Stimulated activated CD8-positive, alpha-beta memory T cell treated with anti-CD3 and anti-CD28 coated beads, Interleukin-7, amount 100 ng/mL, for 4 hours (primary cell): Measurements from ENCODE around the gene FADS3.

ENCODE experiments used
- DNase-seq, 2 donors: peaks; one replicate each; pipeline ENCODE4 v3.0.0-alpha.2; 2020; ENCODE audit warnings: low read depth in 2 of 2

The FADS3 gene

DNA sequence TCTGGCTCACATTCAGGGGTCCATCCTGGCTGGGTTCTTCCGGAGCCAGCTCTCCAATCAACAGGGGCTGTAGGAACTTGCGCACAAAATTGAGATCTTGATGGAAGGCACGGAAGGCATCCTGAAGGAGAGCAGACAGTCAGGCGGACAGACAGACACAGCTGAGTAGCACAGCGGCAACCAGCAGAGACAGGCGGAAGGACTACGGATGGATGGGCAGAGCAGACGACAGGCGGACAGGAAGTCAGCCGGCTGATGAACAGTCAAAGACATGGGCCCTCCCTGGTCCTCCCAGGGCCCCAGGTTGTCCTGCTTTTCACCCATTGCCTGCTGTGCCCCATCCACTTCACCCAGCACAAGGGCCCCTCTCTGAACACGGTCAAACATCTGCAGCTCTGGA is 11.3 kb downstream of the FADS3 start:
- DNase-seq: no peak

DNA sequence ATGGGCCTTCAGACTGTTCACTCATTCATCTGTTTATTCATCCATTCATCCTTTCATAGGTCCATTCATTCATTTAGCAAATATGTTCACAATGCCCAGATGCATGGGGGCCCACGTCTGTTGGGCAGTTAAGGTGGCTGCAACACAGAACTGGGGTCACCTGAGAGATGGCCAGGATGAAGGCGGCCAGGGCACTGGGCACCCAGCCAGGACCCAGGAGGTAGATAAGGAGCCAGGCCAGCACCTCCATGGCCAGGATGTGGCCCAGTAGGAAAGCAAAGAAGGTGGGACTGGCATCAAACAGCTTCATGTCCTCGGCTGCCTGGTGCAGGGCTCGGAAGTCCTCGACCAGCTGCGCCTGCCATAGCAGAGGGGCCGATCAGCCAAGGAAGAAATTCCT is 12.2 kb downstream of the FADS3 start:
- no peak for DNase-seq

DNA sequence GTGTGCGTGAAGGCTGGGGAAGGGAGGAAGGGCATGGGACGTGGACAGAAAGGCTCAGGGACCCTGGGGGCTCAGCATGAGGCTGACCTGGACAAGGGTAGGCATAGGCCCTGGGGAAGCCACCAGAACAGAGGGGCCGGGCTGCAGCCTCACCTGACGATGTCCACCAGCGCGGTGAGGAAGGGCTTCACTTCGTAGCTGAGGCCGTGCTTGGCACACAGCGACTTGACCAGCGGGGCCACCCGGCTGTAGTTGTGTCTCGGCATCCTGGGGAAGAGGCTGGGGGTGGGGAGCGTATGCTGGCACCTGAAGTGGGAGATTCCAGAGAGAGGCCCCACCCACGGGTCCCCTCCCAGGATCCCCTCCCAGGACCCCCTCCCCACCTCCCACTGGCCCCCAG is 15.6 kb downstream of the FADS3 start:
- no peak for DNase-seq

DNA sequence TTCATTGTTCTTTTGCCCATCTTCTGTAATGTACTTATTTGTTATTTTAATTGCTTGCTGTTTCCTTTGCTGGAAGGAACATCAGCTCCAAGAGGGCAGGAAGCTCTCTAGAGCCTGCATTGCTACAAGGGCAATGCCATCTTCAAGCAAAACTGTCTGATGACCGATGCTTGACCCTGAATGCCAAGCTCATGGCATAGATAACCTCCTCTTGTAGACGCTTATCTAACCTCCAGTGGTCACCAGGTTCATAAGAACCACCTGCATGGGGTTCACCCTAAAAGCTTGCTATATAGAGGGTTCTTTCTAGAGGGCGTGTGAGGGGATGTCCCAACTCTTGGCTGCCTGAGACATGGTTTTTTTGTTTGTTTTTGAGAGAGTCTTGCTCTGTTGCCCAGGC is 16.5 kb downstream of the FADS3 start:
- DNase-seq: no peak

DNA sequence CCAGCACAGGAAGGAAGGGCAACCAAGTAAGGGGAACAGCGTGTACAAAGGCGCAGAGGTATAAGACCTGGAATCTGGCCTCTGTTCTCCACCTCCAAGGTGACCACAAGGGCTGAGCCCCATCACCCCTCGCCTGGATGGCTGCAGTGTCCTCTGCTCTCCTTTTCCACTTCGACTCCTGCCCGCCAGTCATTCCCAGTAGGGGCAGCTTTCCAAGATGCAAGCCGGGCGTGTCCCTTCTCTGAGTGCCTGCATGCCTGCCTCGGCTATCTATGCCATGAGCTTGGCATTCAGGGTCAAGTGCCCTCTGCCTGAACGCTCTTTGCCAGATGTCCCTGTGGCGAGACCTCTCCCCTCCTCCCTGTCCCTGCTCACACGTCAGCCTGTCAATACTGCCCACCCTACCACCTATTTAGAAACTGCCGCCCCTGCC is 17.0 kb downstream of the FADS3 start:
- DNase-seq: no peak

DNA sequence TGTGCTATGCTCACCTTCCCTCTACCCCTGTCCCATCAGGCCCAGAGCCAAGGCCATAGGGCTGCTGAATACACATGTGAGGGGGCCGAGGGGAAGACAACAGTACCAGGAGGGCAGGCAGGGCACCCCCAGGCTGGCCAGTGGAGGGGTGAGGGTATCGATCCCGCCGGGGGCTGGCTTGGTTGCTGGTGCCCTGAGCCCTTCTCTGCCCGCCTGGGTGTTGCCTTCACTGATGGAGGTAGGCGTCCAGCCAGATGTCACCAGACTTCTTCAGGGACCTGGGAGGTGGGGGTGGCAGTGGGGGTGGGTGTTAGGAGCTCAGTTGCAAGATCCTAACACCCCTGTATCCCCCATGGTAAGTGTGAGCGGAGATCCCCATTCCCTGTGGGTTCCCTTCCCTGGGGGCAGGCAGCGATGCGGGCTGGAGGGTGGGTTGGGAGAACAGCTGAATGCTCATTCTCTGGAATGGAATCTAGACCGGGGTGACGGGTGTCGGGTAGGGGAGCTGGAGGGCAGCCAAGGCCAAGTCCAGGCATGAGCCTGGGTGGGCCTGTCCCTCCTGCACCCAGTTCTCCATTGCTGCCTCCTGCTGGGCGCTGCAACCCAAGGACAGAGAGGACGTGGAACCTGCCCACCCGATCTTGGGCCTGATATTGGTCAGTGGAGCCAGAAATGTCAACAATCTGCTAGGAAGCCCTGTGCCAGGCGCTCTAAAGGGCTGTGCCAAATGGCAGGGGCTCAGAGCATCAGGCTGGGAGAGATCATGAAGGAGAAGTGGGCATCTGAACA is 17.6 kb downstream of the FADS3 start:
- DNase-seq: no peak

DNA sequence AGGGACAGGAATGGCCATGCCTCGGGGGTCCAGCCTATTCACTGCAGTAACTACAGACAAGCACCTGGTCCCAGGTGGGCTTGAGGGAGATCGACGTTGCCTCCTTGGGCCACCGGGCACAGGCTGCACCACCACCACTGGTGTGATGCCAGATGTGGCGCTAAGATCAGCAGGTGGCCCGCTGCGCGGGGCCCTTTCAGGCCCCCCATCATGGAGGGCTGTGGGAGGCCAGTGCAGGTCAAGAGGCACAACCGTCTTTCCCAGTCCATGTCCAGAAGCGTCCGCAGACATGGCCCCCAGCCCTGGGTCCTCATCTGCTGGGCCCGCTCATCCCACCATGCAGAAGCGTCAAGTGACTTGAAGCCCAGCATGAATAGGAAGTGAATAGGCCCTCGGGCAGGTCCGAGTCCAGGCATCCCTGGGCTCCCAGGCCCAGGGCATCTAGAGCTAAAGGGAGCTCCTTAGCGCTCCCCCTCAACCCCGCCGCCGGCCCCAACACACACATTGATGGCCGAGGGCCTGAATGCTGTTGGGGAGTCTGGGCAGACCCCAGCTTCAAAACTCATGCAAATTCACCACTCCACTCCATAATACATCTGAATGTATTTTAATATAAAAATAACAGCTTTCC is 18.3 kb downstream of the FADS3 start:
- DNase-seq: no peak

DNA sequence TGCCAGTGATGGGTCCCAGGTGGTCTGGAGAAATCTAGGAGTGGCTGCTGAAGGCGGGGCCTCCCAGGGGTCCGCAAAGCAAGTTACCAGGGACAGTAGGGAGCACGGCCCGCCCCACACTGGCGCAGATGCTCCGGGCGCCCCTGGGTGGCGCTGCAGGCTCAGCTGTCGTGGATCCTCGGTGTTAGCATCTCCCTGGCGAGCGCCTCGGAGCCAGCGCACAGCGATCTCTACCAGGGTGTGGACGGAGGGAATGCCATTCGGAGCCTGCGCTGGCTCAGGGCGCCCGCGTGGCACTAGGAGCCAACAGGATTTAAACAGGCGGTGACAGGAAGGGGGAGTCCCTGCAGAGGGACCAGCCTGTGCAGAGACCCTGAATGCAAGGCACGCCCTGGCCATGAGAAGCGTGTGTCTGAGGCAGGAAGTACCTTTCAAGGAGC is 20.2 kb downstream of the FADS3 start:
- DNase-seq: peak in 1 of 2 donors; percentile 44

DNA sequence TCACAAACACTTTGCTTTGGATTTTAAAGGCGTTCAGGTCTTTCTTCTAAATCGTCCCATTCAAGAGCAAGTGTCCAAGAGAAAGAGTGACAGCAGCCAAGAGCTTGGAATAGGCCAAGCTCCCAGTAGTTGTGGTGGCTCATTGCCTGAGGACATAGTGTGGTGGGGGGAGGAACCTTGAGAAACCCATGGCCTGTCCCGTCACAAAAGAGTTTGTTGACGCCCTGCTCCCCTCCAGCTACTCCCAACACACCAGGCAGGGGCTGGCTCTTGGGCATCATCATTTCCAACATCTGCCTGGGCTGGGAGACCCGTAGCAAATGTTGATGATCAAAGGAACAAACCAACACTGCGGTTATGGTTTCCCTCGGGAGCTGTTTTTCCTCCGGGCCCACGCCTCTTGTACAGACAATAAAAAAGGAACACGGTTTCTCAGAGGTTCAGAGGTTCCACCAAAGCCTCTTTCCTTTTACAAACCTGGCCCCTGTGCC is 20.8 kb downstream of the FADS3 start:
- no peak for DNase-seq

DNA sequence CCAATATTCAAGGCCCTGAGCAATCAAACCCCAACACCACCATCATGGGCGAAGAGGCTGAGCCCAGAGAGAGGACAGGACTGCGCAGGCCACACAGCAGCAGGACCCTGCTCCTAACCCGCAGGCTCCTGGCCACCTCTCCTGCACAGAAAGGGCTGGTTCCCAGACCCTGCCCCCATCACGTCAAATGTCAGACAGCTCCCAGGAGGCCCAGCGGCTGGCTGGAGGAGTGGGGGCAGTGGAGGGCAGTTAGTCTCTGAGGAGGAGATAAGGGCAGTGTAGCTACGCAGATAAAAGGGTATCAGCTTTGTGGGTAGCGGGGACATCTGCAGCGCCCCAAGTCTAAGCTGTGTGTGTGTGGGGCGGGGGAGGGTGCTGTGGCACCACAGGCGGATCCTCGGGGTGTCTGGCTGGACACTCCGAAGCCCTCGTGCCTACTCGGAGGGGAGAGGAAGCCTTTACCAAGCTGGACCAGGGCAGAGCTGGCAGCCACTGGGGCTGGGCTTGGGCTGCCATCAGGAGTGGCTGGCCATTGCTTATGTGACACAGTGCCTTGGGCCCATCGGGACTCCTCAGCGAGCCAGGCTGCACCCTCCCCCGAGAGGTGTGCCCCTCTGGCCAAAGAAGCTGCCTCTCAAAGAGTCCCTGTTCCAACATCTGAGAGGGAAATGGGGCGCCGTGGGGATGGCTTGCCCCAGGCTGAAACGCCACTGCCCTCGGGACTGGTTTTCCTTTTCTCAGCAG is 21.5 kb downstream of the FADS3 start:
- no peak for DNase-seq

DNA sequence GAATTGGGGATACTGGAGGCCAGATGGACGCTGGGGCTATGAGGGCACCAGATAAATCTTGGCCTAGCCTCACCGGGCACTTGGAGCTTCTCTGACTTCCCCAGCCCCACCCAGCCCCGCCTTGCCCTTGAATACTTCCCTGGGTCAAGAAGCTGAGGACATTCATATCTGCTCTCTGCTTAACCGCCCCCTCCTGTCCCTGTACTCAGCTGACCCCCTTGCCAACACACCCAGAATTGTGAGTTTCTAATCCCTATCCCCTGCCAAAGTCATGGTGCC is 22.0 kb downstream of the FADS3 start:
- DNase-seq: no peak

DNA sequence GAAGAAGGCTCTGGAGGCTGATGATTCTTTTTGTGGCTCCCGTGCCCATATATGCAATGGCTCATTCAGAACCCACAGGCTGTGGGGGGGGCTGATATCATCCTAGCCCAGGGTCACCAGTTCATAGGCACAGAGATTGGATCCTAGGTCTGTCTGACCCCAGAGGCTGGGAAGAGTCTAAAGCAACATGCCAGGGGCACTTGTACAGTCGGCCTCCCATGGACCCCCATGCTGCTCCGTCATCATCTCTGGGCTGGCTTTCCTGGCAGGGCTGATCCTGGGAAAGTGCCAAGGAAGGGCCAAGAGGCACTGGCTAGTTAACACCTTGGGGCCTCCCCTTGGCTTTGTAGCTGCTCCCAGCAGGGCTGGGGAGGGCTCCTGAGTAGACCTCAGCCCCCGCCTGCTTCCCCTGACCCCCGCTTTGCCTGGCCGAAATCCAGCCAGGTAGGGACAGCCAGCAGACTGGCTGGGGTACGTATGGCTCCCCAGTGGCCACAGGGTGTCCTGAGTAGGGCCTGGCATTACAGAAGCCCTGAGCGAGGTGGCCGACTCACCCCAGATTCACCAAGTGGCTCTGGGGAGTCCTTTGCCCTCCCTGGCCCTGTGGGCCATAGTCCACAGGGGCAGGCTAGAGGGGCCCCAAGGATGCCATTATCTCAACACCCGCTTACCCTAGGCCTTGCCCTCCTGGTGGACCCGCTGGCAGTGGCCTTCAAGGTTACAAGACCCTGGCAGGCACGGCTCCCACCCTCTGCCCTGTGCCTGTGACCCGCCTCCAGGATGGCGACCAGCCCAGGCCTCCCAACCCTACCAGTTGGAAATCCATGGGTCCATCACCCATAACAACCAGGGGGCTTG is 22.5 kb downstream of the FADS3 start:
- DNase-seq: no peak

DNA sequence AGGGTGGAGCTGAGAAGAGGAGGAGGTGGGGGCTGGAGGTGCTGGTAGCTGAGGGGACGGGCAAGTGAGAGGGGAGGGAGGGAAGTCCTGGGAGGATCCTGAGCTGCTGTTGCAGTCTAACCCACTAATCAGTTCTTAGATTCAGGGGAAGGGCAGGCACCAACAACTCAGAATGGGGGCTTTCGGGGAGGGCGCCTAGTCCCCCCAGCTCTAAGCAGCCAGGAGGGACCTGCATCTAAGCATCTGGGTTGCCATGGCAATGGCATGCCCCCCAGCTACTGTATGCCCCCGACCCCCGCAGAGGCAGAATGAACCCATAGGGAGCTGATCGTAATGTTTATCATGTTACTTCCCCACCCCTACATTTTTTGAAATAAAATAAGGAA is 24.4 kb downstream of the FADS3 start:
- no peak for DNase-seq

DNA sequence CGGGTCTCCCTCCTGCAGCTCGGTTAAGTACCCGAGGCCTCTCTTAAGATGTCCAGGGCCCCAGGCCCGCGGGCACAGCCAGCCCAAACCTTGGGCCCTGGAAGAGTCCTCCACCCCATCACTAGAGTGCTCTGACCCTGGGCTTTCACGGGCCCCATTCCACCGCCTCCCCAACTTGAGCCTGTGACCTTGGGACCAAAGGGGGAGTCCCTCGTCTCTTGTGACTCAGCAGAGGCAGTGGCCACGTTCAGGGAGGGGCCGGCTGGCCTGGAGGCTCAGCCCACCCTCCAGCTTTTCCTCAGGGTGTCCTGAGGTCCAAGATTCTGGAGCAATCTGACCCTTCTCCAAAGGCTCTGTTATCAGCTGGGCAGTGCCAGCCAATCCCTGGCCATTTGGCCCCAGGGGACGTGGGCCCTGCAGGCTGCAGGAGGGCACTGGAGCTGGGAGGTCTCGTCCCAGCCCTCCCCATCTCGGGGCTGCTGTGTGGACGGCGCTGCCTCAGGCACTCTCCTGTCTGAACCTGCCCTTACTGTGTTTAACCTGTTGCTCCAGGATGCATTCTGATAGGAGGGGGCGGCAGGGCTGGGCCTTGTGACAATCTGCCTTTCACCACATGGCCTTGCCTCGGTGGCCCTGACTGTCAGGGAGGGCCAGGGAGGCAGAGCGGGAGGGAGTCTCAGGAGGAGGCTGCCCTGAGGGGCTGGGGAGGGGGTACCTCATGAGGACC is 25.0 kb downstream of the FADS3 start:
- no peak for DNase-seq

DNA sequence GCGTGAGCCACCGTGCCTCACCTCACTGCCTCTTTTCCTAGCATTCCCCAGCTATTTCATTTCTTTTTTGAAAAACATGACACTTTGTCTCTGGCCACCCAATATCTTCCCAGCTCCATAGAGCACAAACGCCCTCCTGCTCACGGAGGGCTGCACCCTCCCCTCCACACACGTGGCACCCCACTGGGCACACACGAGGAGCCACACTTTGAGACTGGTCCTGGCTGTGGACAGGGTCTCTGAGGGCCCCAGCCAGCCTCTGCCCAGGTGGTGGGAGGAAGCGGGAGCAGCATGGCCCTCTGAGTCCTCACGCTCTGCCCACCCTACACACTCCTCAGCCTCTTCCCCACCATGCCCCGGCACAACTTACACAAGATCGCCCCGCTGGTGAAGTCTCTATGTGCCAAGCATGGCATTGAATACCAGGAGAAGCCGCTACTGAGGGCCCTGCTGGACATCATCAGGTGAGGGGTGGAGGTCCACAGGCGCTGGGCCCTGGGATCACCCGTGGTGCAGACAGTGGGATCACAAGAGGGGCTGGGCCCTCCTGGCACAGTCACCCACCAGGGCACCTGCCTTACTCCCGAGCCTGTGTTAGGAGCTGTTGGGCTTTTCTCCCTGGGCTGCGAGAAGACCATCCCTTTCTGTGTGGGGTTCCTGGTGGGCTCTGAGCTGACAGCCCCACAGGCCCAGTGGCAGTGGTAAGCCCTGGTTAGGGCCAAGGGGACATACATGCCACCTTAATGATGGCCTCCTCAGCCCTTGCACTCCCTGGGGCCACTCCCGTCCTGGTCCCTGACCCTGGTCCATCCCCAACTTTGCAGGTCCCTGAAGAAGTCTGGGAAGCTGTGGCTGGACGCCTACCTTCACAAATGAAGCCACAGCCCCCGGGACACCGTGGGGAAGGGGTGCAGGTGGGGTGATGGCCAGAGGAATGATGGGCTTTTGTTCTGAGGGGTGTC is 26.2 kb downstream of the FADS3 start:
- no peak for DNase-seq

DNA sequence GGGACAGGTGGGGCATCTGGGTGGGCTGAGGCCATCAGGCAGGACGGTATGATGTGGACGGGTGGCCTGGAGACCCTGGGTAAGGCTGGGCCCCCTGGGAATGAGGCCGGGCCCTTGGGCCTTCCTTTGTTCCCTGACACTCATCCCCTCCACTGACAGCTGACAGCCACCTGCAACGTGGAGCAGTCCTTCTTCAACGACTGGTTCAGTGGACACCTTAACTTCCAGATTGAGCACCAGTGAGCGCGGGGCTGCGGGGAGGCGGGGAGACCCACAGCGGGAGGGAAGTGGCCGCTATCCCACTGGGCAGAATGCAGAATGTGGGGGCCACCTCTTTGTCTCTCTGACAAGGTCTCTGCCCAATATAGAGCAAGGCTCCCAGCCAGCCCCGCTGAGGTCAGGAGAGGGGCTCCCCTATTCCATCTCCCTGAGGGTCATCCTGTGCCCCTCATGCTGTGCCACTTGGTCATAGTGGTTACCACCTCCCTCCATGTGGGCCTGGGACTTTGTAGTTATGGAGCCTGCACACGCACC is 27.7 kb downstream of the FADS3 start:
- no peak for DNase-seq

DNA sequence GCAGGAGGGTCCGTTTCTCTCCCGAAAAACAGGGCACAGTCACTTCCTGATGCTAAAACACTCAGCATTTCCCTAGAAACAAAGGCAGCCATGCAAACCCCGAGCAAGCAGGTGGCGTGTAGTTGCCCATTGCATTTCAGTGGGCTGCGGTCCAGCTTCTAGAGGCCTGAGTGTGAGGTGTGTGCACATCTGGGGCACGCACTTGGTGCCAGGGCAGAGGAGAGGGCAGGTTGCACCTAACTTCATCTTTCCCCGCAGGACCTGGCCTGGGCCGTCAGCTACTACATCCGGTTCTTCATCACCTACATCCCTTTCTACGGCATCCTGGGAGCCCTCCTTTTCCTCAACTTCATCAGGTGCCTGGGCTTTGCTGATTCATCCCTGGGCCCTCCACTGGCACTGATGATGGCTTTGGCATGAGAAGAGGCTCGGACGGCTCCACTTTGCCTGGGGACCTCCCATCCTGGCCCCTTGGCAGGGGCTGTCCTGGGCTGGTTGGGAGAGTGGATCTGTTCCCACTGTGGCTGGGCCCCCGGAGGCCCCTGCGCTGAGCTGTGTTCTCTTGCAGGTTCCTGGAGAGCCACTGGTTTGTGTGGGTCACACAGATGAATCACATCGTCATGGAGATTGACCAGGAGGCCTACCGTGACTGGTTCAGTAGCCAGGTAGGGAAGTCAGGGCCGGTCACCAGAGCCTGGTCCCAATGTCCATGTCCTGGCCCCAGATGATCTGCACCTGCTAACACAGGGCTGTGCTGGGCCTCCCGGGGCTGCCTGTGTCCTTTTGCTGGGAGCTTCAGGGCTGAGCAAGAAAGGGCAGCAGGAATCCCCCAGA is 28.4 kb downstream of the FADS3 start:
- DNase-seq: no peak

DNA sequence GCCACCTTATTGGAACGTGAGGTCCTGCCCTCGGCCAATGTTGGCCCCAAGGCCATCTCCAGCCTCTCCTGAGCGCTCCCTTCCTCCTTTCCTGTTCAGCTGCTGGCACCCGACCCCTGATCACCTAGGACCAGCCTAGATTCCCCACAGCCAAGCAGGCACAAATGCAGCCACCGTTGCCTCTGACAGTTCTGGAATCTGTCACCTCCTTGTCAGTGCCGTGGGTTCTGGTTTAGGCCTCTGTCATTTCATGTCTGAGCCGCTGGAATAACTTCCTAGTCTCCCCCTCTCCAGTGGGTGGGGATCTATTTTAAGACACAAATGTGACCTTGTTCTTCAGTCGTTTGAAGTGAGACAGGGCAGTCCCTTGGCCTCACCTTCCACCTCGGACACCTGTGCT is 29.7 kb downstream of the FADS3 start:
- DNase-seq: no peak
